Fibroblast of skin of abdomen (primary cell): Measurements from ENCODE around the gene RABGAP1.

Experiments
- DNase-seq: peaks from one replicate; pipeline ENCODE4 v3.0.0-alpha.2; 2013

RABGAP1 gene

DNA sequence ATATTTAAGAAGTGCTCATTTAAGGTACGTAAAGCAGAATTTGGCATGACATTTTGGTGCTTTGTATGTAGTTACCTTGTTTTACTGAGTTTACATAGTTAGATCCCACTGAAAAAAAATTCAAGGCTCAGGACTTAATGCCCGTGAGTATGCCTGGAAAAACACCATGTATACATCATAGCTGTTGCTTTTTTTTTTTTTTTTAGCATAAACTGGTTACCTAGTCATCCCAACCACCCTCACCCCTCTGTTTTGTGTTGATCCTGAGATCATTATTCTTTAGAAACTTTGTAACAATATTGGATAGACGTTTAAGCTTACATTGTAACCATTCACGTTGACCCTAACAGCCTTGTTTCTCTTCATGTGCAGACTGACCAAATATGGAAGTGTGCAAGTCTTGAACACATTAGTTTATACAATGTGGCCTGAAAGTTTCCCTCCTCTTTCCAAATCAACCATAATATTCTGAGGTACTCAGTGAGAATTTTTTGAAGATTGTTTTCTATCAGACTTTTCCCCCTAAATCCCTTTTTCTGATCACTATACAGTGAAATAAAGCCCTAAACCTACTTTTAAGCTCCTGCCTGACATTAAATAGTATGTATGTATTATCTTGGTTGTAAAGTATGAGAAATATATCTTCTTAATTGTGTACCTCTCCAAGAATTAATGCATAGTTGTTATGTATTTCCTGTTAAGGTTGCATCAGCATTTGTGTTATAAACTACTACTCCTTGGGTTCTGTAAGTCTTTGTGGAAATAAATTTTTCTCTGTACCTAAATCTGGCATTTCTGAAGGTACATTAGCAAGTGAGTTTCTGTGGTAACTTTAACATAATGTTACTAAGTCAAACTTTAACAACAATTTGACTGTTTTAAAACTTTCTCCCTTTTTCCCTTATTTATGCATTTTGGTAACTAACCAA lies 4.4 kb downstream of the RABGAP1 start:
- peak; percentile 33 for DNase-seq

DNA sequence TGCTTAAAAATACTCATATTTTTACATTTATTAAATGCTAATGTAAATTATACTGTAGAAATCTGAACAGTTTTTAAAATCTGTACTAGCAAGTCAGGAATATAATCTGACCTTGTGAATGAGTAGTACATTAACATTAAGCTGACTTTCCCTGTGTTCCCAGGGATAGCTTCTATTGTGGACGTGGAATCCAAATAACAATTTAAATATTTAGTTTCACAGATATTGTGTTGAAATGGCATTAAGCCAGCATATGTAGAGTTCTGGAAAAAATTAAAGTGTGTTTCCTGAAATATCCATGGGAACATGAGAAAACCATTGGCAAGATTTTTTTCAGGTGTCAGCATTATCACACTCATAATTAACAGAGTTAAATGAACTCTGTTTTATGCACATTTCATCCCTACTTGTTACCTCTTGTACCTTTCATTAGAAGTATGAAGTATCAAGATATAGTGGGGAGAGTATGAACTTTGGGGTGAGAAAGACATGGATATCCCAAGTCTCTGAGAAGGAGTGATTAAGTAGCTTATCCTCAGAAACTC lies 5.7 kb downstream of the RABGAP1 start:
- no peak for DNase-seq

DNA sequence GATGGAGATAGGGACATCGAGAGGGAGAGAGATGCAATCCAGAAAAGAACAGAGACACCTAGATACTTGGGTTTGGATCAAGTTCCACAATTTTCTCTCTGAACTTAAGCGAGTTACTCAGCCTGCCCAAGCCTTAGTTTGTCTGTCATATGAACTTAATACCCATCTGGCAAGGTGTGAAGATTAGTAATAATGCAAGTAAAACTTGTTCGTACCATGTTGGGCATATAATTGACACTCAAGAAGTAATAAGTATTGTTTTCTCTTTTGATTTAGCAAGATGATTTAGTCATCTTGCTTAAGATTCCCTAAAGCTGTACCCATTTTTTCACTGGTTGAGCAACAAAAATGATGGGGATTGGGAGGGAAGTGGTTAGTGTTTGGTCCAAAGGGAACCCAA lies 7.5 kb downstream of the RABGAP1 start:
- DNase-seq = no peak

DNA sequence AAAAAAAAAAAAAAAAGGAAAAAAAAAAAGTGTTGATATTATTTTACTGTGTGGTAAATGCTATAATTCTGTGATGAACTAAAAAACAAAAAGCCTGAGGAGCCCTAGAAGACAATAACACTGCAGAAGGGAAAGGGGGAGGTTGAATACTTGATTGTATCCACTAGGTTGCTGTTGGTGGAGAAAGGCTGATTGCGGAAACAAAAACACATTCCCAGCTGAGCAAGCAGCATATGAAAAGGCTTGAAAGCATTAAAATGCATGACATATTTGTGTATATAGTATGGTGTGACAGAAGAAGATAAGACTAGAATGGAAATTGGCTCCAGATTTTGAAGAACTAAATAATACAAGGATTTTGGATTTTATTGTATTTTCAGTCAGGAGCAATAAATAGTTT lies 8.9 kb downstream of the RABGAP1 start:
- DNase-seq = no peak

DNA sequence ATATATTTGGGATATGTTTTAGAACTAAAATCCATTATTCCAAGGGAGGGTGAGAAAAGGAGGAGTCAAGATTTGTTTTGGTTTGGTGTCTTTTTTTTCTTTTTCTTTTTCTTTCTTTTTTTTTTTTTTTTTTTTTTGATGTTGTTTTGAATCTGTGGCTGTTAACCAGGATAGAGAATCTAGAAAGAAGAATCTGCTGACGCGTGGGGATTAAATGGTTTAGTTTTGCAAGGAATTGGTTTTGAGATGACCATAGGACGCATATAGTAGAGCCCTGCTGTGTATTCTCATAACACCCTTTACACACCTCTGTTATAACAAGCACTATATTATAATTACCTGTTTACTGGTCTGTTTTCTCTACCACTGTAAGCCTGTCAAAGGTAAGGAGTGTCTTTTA lies 9.4 kb downstream of the RABGAP1 start:
- no peak for DNase-seq

DNA sequence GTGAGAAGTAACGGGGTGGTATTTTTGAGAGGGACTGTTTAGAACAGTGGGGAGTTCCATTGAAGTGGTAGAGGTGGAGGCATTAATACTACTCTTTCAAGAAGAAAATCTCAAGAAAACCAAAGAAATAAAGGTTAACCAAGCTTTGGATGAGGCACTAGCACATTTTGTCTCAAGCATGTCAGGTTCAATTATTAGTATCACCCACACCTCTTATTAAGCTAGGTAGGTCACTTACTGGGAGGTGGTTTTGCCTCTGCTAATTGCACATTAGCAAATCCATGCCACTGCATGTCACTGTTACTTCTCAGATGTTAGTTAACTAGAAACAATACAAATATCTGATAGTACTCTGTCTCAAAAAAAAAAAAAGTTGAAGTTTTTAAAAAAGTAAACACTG lies 10.2 kb downstream of the RABGAP1 start:
- no peak for DNase-seq

DNA sequence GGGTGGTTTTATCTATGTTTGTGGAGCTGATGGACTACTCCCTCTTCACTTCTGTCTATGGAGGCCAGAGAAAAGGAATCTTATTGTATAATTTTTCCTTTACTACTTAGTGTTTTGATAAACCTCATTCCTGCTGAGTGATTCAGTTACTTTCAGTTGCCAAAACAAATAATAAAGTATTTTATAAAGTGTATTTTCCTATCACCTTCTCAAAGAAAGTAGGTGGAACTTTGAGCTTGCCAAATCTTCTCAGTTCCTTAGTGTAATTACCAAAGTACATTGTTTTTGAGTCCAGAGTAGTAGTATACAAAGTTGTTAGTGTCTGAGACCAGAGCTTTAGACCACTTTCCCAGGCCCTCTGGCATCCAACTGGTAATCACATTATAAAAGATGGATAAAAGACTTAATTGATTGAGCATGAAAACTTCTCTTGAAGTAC lies 13.5 kb downstream of the RABGAP1 start:
- DNase-seq = peak; percentile 12

DNA sequence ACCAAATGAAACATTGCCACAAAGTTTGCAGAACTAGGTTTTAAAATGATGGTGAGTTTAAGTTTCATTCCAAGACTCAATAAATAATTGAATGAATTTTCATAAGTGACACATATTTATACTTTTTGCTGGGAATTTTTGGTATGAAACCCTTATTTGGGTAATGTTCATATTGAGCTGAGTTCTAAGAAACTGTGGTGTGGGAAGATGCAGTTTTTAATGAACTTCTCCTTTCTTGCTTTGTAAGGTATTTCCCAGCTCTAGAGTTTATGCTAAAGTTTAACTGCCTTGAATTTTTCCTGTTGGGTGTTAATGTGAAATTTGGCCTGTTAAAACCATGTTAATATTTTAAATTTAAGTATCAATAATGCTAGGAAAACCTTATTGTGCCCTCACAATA lies 15.1 kb downstream of the RABGAP1 start:
- no peak for DNase-seq

DNA sequence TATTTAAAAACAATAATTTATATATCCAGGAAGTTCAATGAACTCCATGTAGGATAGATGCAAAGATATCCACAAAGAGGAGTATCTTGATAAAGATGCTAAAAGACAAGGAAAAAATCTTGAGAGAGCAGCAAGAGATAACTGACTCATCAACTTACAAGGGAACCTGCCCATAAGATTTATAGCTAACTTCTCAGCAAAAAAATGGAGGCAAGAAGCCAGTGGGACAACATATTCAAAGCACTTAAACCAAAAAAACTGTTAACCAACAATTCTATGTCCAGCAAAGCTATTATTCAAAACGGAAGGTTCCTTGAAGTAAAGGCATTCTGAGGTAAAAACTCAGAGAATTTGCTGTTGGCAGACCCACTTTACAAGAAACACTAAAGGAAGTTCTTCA lies 20.3 kb downstream of the RABGAP1 start:
- DNase-seq = no peak

DNA sequence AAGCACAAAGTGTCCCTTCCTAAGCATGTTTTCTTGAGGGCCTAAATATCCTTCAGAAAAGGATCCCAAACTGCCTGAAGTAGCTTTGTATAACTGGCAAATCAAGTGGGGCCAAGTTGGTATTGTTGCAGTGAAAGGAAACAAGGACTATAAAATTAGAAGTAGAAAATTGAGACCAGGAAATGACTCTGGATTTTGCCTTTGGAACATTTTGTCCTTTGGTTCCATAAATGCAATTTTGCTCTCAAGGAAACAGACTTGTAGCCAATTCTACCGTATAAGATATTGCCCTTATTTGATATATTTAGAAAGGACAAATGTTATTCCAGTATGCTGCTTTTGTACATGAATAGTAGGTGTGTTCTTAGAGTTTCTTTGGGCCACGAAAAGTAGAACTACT lies 34.4 kb downstream of the RABGAP1 start:
- no peak for DNase-seq

DNA sequence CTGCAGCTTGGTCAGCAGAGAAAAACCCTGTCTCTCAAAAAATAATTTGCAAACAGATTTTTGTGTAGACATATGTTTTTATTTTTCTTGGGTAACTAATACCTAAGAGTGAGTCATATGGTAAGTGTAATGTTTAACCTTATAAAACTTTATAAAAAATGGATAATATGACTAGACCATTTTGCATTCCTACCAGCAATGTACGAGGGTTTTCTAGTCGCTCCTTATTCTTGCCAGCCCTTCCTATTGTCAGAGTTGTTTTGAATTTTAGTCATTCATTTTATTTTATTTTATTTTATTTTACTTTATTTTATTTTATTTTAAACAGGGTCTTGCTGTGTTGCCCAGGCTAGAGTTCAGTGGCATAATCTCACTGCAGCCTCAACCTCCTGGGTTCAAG lies 37.8 kb downstream of the RABGAP1 start:
- peak; percentile 6 for DNase-seq

DNA sequence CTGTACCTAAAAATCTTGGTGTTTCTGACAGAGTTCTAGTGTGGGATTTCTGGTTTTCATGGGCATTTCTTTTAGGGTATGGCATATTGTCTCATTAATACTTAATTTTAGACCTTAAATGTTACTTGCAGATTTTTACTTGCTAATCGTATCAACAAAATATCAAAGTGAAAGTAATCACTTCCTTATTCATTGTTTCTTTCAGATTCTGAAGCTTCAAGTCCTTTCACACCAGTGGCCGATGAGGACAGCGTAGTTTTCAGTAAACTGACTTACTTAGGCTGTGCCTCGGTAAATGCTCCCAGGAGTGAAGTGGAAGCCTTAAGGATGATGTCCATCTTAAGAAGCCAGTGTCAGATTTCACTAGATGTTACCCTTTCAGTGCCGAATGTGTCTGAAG lies 45.2 kb downstream of the RABGAP1 start:
- no peak for DNase-seq

DNA sequence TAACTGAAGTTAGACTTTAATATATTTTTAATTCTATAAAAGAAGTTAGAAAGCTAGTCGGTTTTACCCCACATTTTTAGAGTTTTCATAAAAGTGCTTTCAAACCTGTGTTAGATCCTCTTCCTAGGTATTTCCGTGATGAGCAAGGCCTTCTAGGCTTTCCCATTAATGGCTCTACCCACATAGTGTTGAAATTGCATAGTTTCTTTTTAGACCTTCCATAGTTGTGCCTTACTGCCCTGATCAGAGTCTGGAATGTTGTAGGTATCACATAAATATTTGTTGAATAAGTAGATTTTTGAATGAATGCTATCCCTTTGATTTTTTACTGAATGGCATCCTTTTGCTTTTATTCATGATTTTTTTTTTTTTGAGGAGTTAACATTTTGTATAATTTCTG lies 47.3 kb downstream of the RABGAP1 start:
- DNase-seq = no peak

DNA sequence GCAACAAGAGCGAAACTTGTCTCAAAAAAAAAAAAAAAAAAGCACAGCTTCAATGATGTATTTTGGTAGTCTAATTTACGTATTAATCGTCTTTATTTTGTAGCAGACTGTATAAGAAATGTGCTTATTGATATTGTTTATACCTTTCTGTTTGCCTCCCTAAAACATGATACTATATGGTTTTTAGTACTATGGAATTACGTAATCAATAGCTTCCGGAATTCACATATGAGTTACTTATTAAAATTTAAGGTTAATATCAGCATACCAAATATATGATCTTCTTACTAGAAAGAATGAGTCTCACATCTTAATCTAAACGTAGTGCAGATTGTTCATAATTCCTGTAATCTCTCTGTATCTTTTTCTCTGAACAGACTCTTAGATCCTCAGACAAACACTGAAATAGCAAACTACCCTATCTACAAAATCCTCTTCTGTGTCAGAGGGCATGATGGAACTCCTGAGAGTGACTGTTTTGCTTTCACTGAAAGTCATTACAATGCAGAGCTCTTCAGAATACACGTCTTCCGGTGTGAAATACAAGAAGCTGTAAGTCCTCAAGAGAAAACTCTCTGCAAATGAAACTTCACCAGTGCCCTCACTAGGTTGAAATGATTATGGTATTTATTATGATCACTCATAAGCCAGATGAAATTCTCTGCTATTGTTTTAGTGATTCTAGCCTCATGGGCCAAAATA lies 48.3 kb downstream of the RABGAP1 start:
- DNase-seq = no peak

DNA sequence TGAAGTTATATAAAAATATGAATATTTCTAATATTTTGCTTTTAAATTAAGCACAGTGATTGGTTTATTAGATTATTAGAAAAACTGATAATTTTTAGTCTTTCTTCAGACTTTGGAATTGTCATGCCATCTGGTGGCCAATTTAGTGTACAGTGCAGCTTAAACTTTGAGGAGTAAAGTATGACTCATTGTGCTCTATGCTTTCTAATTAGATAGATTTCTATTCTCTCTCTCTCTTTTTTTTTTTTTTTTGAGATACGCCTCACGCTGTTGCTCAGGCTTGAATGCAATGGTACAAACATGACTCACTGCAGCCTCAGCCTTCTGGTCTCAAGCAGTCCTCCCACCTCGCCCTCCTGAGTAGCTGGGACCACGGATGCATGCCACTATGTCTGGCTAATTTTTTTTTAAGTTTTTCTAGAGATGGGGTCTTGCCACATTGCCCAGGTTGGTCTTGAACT lies 50.6 kb downstream of the RABGAP1 start:
- peak; percentile 92 for DNase-seq

DNA sequence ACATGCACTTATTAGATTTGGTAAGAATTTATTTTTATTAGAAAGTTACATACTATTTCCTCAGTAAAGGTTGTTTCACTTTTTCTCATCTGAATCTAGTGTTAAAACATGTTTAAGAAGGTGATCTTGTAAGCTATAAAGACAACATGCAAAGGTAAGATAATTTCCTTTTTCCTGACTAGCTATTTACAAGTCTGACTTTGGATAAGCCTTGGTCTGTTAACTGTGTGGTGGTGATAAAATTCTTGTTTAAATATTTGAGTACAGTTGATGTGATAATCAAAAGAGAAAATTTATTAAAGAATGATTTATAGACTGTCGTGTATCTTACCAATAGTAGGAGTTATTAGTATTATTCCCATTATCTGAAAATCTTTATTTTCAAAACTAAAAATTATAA lies 55.8 kb downstream of the RABGAP1 start:
- no peak for DNase-seq

DNA sequence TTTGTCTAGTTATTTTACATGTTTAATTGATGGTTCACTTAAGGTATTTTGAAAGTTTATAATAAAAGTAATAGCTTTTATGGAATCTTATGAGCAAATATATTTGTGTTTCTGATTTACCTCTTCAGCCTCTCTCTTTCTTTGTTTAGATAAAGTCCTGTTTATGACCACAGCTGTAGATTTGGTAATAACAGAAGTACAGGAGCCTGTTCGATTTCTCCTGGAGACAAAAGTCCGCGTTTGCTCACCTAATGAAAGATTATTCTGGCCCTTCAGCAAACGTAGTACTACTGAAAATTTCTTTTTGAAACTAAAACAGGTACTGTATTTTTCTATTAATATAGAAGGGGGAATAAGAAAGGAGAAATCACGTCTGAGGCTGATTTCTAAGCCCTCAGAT lies 57.6 kb downstream of the RABGAP1 start:
- DNase-seq = no peak

DNA sequence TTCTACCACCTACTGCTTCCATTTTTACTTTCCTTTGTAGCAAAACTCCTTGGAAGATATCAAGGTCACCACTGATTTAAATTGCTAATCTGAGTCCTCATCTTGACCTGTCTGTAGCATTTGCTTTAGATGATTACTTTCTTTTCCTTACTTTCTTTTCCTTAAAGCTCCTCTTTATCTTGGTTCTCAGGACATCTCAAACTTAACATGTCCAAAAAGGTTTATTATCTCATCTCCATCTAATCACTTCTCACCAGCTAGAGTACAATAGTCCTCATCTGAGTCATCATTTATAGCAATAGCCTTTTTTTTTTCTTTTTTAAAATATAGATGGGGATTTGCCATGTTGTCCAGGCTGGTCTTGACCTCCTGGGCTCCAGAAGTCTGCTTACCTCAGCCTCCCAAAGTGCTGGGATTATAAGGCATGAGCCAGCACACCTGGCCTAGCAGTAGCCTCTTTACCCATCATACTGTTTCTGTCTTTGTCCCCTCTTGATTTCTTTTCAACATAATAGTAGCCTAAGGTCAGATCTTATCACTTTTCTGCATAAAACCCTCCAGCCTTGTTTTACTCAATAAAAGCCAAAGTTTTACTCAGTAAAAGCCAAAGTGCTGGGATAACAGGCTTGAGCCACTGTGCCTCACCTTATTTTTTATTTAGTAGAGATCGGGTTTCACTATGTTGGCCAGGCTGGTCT lies 59.7 kb downstream of the RABGAP1 start:
- DNase-seq = no peak

DNA sequence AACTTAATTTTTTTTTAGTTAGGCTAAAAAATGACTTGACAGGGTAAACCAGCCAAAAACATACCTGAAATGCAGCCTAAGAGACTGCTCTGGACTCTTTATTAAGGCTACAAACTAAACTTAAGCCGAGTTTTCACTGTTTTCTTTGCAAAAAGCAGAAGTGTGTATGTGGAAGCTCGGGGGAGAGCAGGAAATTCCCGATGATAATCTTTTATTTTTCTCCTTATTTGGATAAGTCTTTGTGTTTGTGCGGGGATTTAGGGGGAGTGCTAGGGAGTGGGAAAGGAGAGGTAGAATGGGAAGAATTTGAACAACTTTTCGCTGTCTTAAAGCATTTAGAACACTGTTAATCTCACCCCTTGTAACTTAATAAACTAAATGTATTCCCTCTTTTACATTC lies 61.9 kb downstream of the RABGAP1 start:
- peak; percentile 57 for DNase-seq

DNA sequence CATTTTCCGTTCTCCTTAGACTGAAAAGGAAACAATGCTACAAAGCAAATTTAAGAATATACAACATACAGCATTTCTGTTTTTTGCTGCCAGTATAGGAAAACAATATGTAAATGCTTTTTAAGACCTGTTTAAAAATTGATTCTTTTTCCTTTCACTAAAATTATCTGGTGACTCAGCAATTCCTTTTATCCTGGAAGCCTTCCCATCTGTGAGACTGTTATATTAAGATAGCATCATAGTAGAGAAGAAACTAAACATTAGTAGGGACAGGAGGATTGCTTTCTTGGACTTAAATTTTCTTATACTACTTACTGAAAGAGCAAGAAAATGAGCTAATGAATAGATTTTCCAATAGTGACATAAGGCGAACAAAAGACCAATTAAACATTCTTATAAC lies 62.6 kb downstream of the RABGAP1 start:
- DNase-seq = peak; percentile 46

DNA sequence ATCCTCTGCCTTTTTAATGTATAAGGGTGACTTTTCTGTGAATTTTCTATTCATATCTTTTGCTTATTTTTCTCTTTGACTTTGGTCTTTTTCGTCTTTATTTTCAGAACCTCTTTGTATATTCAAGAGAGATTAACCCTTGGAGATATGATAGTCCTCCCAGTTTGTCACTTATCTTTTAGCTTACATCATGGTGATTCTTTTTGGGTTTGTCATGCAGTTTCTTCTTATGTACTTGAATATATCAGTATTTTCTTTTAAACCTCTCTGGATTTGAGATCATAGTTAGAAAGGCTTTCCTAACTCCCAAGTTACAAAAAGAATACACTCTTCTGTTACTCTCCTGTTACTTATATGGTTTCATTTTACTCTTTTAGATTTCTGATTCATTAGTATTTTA lies 65.1 kb downstream of the RABGAP1 start:
- no peak for DNase-seq

DNA sequence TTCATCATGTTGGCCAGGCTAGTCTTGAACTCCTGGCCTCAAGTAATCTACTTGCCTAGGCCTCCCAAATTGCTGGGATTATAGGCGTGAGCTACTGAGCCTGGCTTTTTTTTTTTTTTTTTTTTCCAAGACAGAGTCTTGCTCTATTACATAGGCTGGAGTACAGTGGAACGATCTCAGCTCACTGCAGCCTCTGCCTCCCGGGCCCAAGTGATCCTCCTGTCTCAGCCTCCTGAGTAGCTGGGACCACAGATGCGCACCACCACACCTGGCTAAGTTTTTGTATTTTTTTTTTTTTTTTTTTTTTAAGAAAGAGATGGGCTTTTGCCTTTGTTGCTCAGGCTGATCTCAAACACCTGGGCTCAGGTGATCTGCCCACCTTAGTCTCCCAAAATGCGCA lies 66.4 kb downstream of the RABGAP1 start:
- DNase-seq = no peak

DNA sequence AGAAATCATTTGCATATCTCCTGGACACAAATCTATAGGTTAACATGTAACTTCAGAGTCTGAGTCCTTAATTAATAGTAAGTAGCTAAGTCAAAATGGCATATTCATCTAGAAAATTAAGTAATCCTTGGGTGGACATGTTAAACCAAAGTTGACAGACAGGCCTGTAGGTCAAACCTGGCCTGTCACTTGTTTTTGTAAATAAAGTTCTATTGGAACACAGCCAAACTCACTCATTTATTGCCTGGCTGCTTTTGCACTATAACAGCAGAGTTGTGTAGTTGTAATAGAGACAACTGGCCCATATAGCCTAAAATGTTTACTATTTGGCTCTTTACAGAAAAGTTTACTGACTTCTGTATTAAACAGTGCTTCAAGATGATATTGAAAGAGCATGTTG lies 68.1 kb downstream of the RABGAP1 start:
- DNase-seq = no peak
